HG03460 (cell line): ENCODE results near the gene ANKRD60.

ENCODE experiments used
- ATAC-seq: cut with Tn5 transposase; IDR thresholded peaks from one replicate; pipeline ENCODE4 v1.9.1; 2021; ENCODE audit not compliant: unreplicated experiment

Gene ANKRD60, protein sequence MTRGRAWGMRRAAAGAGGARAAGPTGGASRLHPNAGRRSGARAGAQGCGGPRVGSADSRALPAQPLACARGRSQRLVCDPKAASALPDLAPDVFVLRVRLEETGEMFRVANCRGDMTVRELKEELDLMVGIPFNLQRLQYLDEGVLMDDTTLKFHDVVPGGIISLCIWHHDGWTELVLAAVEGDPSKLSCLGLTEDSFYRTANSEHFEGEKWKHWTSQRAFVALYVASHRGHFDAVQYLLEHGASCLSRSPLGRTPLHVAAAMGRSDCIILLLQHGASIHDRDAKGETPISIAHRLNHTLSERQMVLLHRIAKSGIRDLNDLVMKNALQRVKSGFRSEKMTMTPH

DNA sequence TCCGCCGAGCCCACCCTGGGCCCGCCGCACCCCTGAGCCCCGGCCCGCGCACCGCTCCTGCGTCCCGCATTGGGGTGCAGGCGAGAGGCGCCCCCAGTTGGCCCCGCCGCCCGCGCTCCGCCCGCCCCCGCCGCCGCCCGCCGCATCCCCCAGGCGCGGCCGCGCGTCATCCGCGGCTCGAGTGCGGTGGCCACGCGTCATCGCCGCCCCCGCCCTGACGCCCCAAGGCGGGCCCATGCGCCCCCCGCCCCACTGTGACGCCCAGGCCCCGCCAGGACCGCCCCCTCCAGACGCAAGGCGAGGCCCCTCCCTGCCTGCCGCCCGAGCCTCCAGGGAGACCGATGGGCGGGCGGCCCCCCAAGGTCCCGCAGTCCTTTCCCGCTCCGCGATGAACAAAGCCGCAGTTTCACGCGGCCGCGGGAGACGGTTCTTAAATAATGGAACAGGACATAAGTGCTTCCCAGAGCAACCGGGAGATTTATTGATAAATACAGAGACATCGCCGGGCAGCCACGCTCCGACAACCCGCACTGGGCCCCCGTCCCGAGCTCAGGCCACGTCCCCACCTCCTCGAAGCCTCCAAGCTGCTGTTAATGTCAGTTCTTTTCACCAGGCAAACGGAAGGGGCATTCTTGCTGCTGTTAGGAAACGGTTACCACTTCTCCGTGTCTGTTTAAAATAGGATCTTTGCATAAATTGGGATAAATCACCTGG is at the start of gene ANKRD60:
TSS of gene ANKRD60 (minus strand) at position 170 of the 714 bp plus-strand sequence. CDS start at position 170, 0 bp downstream.
- ATAC-seq: no peak

DNA sequence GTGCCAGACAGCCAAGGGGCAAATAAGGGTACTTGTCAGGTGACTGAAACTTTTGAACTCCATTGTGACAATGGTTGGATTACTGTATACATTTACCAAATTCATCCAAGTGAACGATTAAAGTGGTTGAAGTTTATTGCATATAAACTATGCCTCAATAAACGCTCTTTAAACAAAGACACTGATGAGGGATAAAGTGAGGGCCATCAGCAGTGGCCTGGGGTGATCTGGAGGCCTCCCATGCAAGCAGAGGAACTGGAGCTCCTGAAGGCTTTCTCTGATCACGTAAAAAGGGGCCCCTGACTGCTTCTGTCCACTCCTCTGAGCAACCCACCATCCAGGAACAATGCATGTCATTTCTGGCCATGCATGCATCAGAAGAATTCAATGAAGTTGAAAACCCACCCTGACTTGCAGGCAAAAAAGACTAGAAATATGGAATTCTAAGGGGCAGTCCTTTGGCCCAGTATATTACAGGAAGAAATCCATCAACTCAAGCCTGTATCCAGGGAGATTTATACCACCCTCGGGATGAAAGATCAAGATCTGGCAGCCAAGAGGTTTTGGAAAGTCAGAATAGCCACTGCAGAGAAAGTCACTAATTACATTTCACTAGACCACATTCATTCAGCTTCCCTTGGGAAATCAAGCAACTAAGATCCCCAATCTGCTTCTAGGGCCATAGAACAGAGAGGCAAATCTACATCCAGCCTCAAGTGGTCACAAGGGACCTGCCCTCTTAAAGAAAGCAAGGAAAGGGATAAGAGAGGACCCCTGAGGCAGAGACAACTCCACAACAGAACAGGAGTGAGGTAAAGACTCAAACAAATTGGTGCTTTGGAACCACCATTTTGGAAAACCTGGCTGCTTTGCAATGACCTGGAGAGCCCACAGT is 49.4 kb upstream of the ANKRD60 start:
- ATAC-seq: no peak

- no peak for ATAC-seq
Measured at GRCh38 chr20:58277107-58277506, 48.7 kb upstream of the ANKRD60 start.

- ATAC-seq: no peak
Measured at GRCh38 chr20:58274384-58274783, 45.9 kb upstream of the ANKRD60 start.

DNA sequence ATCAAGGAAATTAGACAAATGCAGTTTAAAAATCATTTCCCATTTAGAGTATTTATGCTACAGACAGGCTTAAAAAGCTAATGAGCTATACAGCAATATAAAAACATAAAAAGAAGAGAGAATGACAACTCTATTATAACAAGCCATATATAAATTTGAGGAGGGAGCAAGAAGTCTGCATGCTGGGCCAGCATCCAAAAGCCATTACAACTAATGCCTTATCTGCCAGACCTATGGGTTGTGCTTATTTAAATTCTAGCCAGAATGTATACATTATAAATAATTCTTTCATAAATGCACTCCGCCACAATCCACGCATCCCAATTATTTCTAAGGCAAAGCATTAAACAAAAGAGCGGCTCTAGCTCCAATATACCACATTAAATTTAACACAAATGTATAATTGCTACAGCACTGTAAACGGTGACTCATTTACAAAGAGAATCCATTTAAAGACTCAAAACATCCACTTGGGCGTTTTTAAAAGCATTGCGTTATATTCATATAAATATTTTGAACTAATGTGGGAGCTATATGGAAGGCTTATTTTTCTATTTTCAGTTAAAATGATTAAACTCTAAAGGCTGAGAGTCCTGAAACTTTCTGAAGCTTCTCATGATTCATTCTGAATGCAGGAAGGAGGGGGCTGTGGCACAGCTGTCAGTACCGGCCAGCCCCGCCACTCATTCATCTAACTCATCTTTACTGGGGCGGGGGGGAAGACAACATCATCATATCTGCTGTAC is 43.3 kb upstream of the ANKRD60 start:
- ATAC-seq: no peak

GRCh38 chr20:58268936-58269619 is 40.6 kb upstream of the ANKRD60 start:
- no peak for ATAC-seq

GRCh38 chr20:58268421-58268821 is 40.0 kb upstream of the ANKRD60 start:
- no peak for ATAC-seq

- no peak for ATAC-seq
Measured at GRCh38 chr20:58267389-58268215, 39.1 kb upstream of the ANKRD60 start.

DNA sequence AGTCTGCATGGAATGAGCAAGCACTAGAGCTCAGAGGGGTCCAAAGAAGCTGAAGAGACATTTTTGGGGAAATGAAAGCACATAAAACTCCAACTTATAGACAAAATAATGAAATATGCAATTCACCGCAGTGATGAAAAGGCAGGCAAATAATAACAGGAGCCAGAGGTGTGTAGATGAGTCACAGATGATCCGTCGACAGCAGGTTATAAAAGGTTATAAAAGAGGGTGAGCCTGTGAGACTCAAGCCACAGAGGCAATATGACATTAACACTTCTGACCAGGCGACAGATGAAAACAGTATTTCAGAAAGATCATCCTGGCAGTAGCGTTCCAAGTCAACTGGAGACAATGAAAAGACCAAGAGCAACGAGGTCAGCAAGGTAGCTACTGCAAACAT is 35.8 kb upstream of the ANKRD60 start:
- ATAC-seq: no peak

DNA sequence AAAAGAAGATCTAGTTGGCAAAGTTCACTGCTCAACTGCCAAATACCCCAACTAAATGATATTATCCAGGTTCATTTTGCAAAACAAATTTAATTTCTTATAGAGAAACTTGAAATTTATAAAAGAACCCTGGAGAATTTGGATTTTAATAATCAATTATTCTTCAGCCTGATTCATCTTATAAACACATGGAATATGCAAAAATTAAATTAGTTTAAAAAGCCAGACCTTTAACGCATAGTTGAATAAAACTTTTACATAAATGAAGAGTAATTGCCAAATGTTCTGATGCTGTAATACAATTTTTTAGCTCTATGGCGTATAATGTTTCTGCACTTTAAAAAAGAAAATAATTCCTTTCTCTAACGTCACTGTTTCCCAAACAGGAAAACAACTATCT is 33.2 kb upstream of the ANKRD60 start:
- no peak for ATAC-seq

GRCh38 chr20:58260006-58260405 is 31.6 kb upstream of the ANKRD60 start:
- ATAC-seq: no peak

DNA sequence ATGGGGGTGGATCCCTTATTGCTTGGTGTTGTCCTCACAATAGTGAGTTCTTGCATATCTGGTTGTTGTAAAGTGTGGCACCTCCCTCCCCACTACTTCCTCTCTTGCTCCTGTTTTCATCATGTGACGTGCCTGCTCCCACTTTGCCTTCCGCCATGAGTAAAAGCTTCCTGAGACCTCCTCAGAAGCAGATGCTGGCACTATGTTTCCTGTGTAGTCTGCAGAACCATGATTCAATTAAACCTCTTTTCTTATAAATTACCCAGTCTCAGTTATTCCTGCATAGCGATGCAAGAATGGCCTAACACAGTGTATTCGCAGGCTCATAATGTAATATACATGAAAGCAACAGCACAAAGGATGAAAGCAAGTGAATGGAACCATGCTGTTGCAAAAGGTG is 28.4 kb upstream of the ANKRD60 start:
- ATAC-seq: no peak

DNA sequence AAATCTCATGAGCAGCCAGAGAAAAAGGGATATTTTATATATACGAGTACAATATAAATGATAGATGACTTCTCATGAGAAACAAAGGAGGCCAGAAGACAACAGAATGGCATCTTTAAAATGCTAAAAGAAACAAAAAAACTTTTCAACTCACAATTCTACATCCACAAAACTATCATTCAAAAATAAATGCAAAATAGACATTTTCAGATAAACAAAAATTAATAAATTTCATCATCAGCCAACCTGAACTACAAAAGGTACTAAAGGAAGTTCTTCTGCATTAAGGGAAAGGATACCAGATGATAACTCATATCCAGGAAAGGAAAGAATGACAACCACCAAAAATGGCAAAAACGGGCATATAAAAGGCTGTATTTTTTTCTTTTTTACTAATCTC is 27.9 kb upstream of the ANKRD60 start:
- ATAC-seq: no peak

- ATAC-seq: no peak
Measured at GRCh38 chr20:58254890-58255289, 26.4 kb upstream of the ANKRD60 start.

DNA sequence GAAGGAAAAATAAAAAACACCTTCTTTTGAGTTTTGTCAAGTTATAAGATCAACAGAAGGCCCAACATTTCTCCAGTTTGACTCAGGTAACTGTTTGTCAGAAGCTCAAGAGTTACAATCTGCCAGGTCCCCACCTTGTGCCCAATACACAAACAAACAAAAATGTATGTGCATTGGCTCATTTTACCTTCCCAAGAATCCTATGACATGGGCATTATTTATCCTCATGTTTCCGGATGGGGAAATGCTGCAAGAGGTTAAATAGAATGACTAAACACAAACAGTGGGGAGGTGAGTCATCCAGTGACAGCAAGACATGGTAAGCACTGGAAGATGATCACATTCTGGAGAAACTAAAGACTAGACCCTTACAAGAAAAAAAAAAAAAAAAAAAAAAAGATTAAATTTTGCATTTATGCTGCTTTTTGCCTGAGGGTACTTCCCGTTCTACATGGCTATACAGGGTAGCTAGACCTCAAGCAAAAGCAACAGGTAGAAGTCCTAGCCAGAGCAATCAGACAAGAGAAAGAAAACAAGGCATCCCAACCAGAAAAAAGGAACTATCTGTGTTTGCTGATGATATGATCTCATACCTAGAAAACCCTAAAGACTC is 23.6 kb upstream of the ANKRD60 start:
- ATAC-seq: no peak

GRCh38 chr20:58251348-58251978 is 23.0 kb upstream of the ANKRD60 start:
- no peak for ATAC-seq

GRCh38 chr20:58246346-58246745 is 17.9 kb upstream of the ANKRD60 start:
- ATAC-seq: no peak

DNA sequence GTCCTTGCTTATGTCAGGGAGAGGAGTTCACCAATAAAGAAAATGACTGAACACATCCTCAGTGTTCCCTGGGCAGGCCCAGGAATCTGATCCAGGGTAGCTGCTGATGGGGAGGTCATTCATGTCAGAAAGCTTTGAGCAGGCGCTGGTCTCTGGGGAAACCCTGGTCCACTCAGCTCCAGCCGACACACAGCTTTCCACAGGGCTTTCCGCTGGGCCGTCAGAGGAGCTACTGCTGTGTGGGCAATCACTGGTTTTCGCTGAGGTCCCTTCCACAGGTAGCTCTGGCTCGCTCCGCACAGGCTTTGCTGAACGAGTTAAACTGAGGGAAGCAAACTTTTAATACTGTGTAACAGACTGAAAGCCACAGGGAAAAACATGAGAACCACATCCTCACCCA is 17.5 kb upstream of the ANKRD60 start:
- no peak for ATAC-seq
